Neutrophil (primary cell): ENCODE results near the gene WWC1.
"Not testable (repeated sequence)": the region's sequence is repeated elsewhere in the genome, so short reads cannot be mapped to it uniquely, and the experiment has no call there.

Experiments used
- H3K27ac ChIP-seq: fragments of 200-600 bp; sonication (generic); 2 replicates; pipeline ENCODE4 v1.5.1; 2016; ENCODE audit warnings: mild to moderate bottlenecking, moderate library complexity
- H3K27me3 ChIP-seq: fragments of 200-600 bp; sonication (generic); 2 replicates; pipeline ENCODE4 v1.6.0; 2016; ENCODE audit warnings: mild to moderate bottlenecking
- H3K36me3 ChIP-seq: fragments of 200-600 bp; sonication (generic); 2 replicates; pipeline ENCODE4 v1.5.1; 2017
- H3K4me1 ChIP-seq, 2 experiments: fragments of 200-600 bp in 1 of 2; sonication (generic) in 1 of 2; 1 replicate in 1 of 2; 2 replicates in 1 of 2; pipeline versions ENCODE4 v1.5.1 to v1.6.1; 2013 to 2016; ENCODE audit warnings: low read depth in 1 of 2, low read length in 1 of 2, mild to moderate bottlenecking in 1 of 2, moderate library complexity in 1 of 2; ENCODE audit not compliant: control insufficient read depth in 1 of 2, insufficient read depth in 1 of 2
- H3K4me3 ChIP-seq, 2 experiments: fragments of 200-600 bp in 1 of 2; sonication (generic) in 1 of 2; 1 replicate in 1 of 2; 2 replicates in 1 of 2; pipeline ENCODE4 v1.5.1; 2013 to 2016; ENCODE audit warnings: low read depth in 1 of 2, low read length in 1 of 2, mild to moderate bottlenecking in 1 of 2, moderate library complexity in 1 of 2
- H3K9me3 ChIP-seq: fragments of 200-600 bp; sonication (generic); 2 replicates; pipeline ENCODE4 v1.5.1; 2016
- TF ChIP-seq, protein P1 (sequence below): fragments of 200-600 bp; sonication (generic); IDR thresholded peaks from 2 replicates; pipeline ENCODE4 v1.5.1; 2016; ENCODE audit warnings: antibody characterized with exemption

Gene WWC1

DNA sequence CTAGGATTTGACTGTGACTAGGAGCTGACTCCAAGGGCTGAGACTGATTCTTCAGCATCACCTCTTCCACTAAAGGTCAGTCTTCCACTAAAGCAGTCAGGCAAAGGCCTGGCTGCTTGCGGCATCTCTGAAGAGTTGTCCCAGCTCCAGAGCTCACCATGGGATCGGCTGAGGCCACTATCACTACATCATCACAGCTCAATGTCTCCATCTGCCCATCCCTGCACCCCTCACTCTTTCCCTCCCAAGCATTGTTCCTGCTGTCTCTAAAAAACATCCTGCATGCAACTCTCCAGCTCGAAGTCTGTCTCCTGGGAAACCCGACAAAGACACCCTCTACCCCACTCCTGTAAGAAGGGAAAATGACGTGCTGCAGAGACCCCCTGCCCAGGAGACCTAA, 15.5 kb upstream of the WWC1 start:
- H3K36me3 ChIP-seq: no peaks in the 10 kb centered on the region
- H3K4me1 ChIP-seq: no peaks in the 10 kb centered on the region
- H3K27me3 ChIP-seq: no peaks in the 10 kb centered on the region
- no peak overlapping the region for H3K4me3 ChIP-seq
- TF ChIP-seq, protein P1, sequence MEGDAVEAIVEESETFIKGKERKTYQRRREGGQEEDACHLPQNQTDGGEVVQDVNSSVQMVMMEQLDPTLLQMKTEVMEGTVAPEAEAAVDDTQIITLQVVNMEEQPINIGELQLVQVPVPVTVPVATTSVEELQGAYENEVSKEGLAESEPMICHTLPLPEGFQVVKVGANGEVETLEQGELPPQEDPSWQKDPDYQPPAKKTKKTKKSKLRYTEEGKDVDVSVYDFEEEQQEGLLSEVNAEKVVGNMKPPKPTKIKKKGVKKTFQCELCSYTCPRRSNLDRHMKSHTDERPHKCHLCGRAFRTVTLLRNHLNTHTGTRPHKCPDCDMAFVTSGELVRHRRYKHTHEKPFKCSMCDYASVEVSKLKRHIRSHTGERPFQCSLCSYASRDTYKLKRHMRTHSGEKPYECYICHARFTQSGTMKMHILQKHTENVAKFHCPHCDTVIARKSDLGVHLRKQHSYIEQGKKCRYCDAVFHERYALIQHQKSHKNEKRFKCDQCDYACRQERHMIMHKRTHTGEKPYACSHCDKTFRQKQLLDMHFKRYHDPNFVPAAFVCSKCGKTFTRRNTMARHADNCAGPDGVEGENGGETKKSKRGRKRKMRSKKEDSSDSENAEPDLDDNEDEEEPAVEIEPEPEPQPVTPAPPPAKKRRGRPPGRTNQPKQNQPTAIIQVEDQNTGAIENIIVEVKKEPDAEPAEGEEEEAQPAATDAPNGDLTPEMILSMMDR: no peak
- no peak overlapping the region for H3K27ac ChIP-seq
- no peaks in the 10 kb centered on the region for H3K9me3 ChIP-seq

GRCh38 chr5:168282120-168282519, 9.3 kb upstream of the WWC1 start:
- no peaks in the 10 kb centered on the region for H3K9me3 ChIP-seq
- H3K36me3 ChIP-seq: no peaks in the 10 kb centered on the region
- no peaks in the 10 kb centered on the region for H3K4me1 ChIP-seq
- TF ChIP-seq, protein P1: no peak
- peaks cover 15% of the 10 kb centered on the region for H3K27me3 ChIP-seq
- H3K27ac ChIP-seq: no peak overlapping the region
- no peak overlapping the region for H3K4me3 ChIP-seq

DNA sequence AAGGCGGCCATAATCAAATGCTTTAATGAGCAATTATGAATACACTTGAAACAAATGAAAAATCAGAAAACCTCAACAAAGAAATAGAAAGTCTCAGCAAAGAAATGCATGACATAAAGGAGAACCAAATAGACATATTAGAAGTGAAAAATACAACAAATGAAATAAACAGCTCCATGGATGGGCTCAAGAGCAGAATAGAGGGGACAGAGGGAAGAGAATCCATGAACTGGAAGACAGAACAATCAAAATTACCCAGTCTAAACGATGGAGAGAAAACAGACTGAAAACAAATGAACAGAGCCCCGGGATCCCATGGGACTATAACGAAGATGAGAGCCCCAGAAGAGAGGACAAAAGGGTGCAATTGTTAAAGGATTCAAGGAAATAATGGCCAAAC, 6.6 kb upstream of the WWC1 start:
- H3K4me3 ChIP-seq: no peak overlapping the region
- TF ChIP-seq, protein P1: no peak
- H3K9me3 ChIP-seq: no peaks in the 10 kb centered on the region
- H3K36me3 ChIP-seq: no peaks in the 10 kb centered on the region
- no peaks in the 10 kb centered on the region for H3K4me1 ChIP-seq
- H3K27ac ChIP-seq: no peak overlapping the region
- peaks cover 42% of the 10 kb centered on the region for H3K27me3 ChIP-seq

- no peaks in the 10 kb centered on the region for H3K4me1 ChIP-seq
- no peak overlapping the region for H3K4me3 ChIP-seq
- H3K27me3 ChIP-seq: peaks cover 51% of the 10 kb centered on the region
- H3K36me3 ChIP-seq: no peaks in the 10 kb centered on the region
- no peaks in the 10 kb centered on the region for H3K9me3 ChIP-seq
- no peak overlapping the region for H3K27ac ChIP-seq
- TF ChIP-seq, protein P1: no peak
Measured at GRCh38 chr5:168285696-168286095, 5.7 kb upstream of the WWC1 start.

DNA sequence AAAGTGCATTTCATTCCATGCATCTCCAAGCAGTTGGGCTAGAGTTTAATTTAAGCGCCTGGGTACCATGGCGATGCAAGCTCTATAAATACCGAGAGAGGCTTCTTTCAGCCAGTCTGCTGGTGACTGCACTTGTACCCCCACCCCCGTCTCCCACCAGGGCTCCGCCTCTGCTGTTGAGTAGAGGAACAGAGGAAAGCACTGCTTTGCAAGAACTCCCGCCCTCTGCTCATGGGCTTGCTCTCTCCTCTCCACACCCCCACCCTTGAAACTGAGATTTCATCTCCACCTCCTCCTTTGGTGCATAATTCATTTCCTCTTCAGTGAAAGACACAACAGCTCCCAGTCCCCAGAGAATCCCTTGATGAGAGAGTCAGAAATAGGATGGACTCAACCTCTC, 5.1 kb upstream of the WWC1 start:
- Histone ChIP-seq H3K27me3 (peaks cover 58% of the 10 kb centered on the region), H3K36me3 (no peaks in the 10 kb centered on the region), H3K9me3 (no peaks in the 10 kb centered on the region), H3K4me1 (no peaks in the 10 kb centered on the region), H3K4me3 (no peak overlapping the region), H3K27ac (no peak overlapping the region)
- TF ChIP-seq, protein P1: no peak

DNA sequence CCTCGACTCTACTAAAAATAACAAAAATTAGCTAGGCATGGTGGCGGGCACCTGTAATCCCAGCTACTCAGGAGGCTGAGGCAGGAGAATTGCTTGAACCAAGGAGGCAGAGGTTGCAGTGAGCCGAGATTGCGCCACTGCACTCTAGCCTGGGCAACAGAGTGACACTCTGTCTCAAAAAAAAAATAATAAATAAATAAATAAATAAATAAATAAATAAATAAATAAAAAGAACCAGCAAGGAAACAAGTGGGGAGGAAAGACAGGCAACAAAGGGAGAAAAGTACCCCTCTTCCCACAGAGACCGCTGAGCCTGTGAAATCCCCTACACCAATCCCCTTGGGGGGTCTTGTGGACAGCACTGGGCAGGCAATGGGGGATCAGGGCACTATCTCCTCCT, 4.6 kb upstream of the WWC1 start:
- not testable (repeated sequence) for H3K36me3 ChIP-seq, H3K4me1 ChIP-seq, H3K9me3 ChIP-seq, H3K4me3 ChIP-seq, H3K27ac ChIP-seq
- peaks cover 63% of the 10 kb centered on the region for H3K27me3 ChIP-seq
